HepG2 (cell line): ENCODE results near the gene LZTR1. TPM values are rescaled to one million over a fixed set of nuclear protein-coding genes. Genes with fewer than 3 reads are reported as not detected.

Experiments
- AKAP8 ChIP-seq: sonication (generic); formaldehyde crosslinking; IDR thresholded peaks from 2 replicates; pipeline ENCODE4 v1.5.1; 2020; ENCODE audit warnings: mild to moderate bottlenecking, missing genetic modification reagents
- ARNT2 ChIP-seq: sonication (generic); formaldehyde crosslinking; IDR thresholded peaks from 2 replicates; pipeline ENCODE4 v1.8.0; 2022; ENCODE audit warnings: mild to moderate bottlenecking, low read depth, missing genetic modification reagents, moderate library complexity
- BHLHE40 ChIP-seq: IDR thresholded peaks from 2 replicates; pipeline ENCODE4 v1.6.1; 2011; ENCODE audit warnings: low read length, improper control_type of control experiment
- EEA1 ChIP-seq: sonication (generic); formaldehyde crosslinking; IDR thresholded peaks from 2 replicates; pipeline ENCODE4 v1.5.1; 2020; ENCODE audit warnings: mild to moderate bottlenecking, missing genetic modification reagents, borderline replicate concordance
- EED ChIP-seq: sonication (generic); formaldehyde crosslinking; IDR thresholded peaks from 2 replicates; pipeline ENCODE4 v1.5.0; 2020; ENCODE audit warnings: mild to moderate bottlenecking, missing genetic modification reagents
- HIVEP1 ChIP-seq: sonication (generic); formaldehyde crosslinking; IDR thresholded peaks from 2 replicates; pipeline ENCODE4 v1.4.0; 2020; ENCODE audit warnings: mild to moderate bottlenecking, missing genetic modification reagents
- NFRKB ChIP-seq: fragments of 450-650 bp; IDR thresholded peaks from 2 replicates; pipeline ENCODE4 v1.6.1; 2017
- PAWR ChIP-seq: sonication (generic); formaldehyde crosslinking; IDR thresholded peaks from 2 replicates; pipeline ENCODE4 v1.4.0; 2020; ENCODE audit warnings: missing genetic modification reagents, mild to moderate bottlenecking, borderline replicate concordance
- PHB2 ChIP-seq: fragments of 450-650 bp; IDR thresholded peaks from 2 replicates; pipeline ENCODE4 v1.6.1; 2018; ENCODE audit not compliant: partially characterized antibody
- SMAD9 ChIP-seq: sonication (generic); formaldehyde crosslinking; IDR thresholded peaks from 2 replicates; pipeline ENCODE4 v1.5.1; 2020; ENCODE audit warnings: mild to moderate bottlenecking, missing genetic modification reagents
- TBX3 ChIP-seq: fragments of 450-650 bp; IDR thresholded peaks from 2 replicates; pipeline ENCODE4 v1.6.1; 2017; ENCODE audit warnings: antibody characterized with exemption, mild to moderate bottlenecking, inconsistent platforms, borderline replicate concordance
- ZBTB38 ChIP-seq: sonication (generic); formaldehyde crosslinking; IDR thresholded peaks from 2 replicates; pipeline ENCODE4 v1.5.1; 2020; ENCODE audit warnings: mild to moderate bottlenecking, missing genetic modification reagents
- ZIK1 ChIP-seq: sonication (generic); formaldehyde crosslinking; IDR thresholded peaks from 2 replicates; pipeline ENCODE4 v1.5.0; 2020; ENCODE audit warnings: mild to moderate bottlenecking, low read depth, missing genetic modification reagents, borderline replicate concordance
- ZNF724P ChIP-seq: sonication (generic); formaldehyde crosslinking; IDR thresholded peaks from 2 replicates; pipeline ENCODE4 v1.8.0; 2022; ENCODE audit warnings: missing genetic modification reagents, borderline replicate concordance
- ZSCAN9 ChIP-seq: IDR thresholded peaks from 2 replicates; pipeline ENCODE4 v1.6.1; 2016; ENCODE audit warnings: borderline replicate concordance
- polyA plus RNA-seq, 8 experiments: library from polyadenylated mRNA; depleted of rRNA in 3 of 8; stranded (reverse) in 7 of 8; unstranded in 1 of 8; fragments of >200 nt; fragmentation: Illumina TruSeq in 4 of 8; extraction: Trizol in 4 of 8; gene quantifications; 2 replicates each; pipeline versions ENCODE4 v1.2.1 to v1.2.3, GENCODE V29; 2011 to 2016; ENCODE audit warnings: low read depth in 4 of 8, missing spikeins in 1 of 8, mixed read lengths in 1 of 8; ENCODE audit not compliant: insufficient read depth in 1 of 8
- total RNA-seq, 5 experiments: library from RNA; depleted of rRNA; stranded (reverse); fragments of >200 nt; fragmentation: Illumina TruSeq; extraction: Trizol; gene quantifications; 2 replicates each; pipeline ENCODE4 v1.2.3, GENCODE V29; 2016; ENCODE audit warnings: low read depth in 1 of 5
- TF ChIP-seq, protein P1 (sequence below): sonication (generic); formaldehyde crosslinking; IDR thresholded peaks from 2 replicates; pipeline ENCODE4 v1.9.0; 2021; ENCODE audit warnings: missing genetic modification reagents, mild to moderate bottlenecking, borderline replicate concordance
- TF ChIP-seq, protein P2 (sequence below): sonication (generic); formaldehyde crosslinking; IDR thresholded peaks from 2 replicates; pipeline ENCODE4 v1.5.0; 2020; ENCODE audit warnings: mild to moderate bottlenecking, low read depth, missing genetic modification reagents, borderline replicate concordance
- TF ChIP-seq, protein P3 (sequence below): sonication (generic); formaldehyde crosslinking; conservative IDR thresholded peaks from 2 replicates; pipeline ENCODE4 v1.4.0; 2020; ENCODE audit warnings: missing genetic modification reagents
- TF ChIP-seq, protein P4 (sequence below): sonication (generic); formaldehyde crosslinking; IDR thresholded peaks from 2 replicates; pipeline ENCODE4 v1.4.0; 2020; ENCODE audit warnings: missing genetic modification reagents; ENCODE audit errors: not compliant biosample characterization
- TF ChIP-seq, protein P5 (sequence below): sonication (generic); formaldehyde crosslinking; IDR thresholded peaks from 2 replicates; pipeline ENCODE4 v1.4.0; 2020; ENCODE audit warnings: missing genetic modification reagents

The LZTR1 gene
- total and polyA plus RNA-seq, 2 of the 13 experiments (the other 11 are each of a cell fraction or from before 2014, with no cell fraction given) = 21.8 to 22.4 TPM

DNA sequence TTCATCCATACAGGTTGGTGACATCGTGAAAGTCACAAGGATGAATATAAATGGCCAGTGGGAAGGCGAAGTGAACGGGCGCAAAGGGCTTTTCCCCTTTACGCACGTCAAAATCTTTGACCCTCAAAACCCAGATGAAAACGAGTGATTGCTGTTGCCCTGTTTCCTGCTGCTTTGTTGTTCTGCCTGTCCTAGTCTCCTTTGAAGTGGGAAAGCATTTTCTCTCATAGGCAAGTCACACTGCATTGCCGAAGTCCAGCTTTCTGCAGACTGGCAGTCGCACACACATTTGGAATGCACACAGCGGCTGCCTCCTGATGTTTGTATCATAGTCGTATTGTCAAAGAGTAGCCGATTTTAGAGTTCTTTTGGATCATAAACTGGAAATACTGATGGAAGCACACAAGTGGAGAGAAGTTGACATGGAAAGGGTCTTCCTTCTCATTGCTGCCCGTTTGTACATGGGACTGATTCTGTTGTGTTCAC is 32.4 kb upstream of the LZTR1 start (continued):
- no peak for TF ChIP-seq BHLHE40
- no peak for TF ChIP-seq ZNF724P
- TF ChIP-seq EEA1 (CRISPR knock-in tag) = no peak
- peak; percentile 25; the same call in 1 of the 2 replicates for TF ChIP-seq TBX3
- no peak for TF ChIP-seq NFRKB
- TF ChIP-seq HIVEP1 (CRISPR knock-in tag) = 0 out of 2 replicates have a peak, but pooled peaks have one; percentile 18
- TF ChIP-seq, protein P1, sequence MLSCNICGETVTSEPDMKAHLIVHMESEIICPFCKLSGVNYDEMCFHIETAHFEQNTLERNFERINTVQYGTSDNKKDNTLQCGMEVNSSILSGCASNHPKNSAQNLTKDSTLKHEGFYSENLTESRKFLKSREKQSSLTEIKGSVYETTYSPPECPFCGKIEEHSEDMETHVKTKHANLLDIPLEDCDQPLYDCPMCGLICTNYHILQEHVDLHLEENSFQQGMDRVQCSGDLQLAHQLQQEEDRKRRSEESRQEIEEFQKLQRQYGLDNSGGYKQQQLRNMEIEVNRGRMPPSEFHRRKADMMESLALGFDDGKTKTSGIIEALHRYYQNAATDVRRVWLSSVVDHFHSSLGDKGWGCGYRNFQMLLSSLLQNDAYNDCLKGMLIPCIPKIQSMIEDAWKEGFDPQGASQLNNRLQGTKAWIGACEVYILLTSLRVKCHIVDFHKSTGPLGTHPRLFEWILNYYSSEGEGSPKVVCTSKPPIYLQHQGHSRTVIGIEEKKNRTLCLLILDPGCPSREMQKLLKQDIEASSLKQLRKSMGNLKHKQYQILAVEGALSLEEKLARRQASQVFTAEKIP (CRISPR knock-in tag) = no peak
- no peak for TF ChIP-seq PAWR (CRISPR knock-in tag)
- TF ChIP-seq SMAD9 (CRISPR knock-in tag) = no peak
- no peak for TF ChIP-seq EED (CRISPR knock-in tag)
- TF ChIP-seq ZBTB38 (CRISPR knock-in tag) = 0 out of 2 replicates have a peak, but pooled peaks have one; percentile 17
- TF ChIP-seq, protein P2, sequence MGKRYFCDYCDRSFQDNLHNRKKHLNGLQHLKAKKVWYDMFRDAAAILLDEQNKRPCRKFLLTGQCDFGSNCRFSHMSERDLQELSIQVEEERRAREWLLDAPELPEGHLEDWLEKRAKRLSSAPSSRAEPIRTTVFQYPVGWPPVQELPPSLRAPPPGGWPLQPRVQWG = no peak
- TF ChIP-seq, protein P3, sequence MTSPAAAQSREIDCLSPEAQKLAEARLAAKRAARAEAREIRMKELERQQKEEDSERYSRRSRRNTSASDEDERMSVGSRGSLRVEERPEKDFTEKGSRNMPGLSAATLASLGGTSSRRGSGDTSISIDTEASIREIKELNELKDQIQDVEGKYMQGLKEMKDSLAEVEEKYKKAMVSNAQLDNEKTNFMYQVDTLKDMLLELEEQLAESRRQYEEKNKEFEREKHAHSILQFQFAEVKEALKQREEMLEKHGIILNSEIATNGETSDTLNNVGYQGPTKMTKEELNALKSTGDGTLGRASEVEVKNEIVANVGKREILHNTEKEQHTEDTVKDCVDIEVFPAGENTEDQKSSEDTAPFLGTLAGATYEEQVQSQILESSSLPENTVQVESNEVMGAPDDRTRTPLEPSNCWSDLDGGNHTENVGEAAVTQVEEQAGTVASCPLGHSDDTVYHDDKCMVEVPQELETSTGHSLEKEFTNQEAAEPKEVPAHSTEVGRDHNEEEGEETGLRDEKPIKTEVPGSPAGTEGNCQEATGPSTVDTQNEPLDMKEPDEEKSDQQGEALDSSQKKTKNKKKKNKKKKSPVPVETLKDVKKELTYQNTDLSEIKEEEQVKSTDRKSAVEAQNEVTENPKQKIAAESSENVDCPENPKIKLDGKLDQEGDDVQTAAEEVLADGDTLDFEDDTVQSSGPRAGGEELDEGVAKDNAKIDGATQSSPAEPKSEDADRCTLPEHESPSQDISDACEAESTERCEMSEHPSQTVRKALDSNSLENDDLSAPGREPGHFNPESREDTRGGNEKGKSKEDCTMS = no peak
- TF ChIP-seq ZIK1 (CRISPR knock-in tag) = no peak
- TF ChIP-seq, protein P4, sequence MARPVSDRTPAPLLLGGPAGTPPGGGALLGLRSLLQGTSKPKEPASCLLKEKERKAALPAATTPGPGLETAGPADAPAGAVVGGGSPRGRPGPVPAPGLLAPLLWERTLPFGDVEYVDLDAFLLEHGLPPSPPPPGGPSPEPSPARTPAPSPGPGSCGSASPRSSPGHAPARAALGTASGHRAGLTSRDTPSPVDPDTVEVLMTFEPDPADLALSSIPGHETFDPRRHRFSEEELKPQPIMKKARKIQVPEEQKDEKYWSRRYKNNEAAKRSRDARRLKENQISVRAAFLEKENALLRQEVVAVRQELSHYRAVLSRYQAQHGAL (CRISPR knock-in tag) = no peak
- TF ChIP-seq, protein P5, sequence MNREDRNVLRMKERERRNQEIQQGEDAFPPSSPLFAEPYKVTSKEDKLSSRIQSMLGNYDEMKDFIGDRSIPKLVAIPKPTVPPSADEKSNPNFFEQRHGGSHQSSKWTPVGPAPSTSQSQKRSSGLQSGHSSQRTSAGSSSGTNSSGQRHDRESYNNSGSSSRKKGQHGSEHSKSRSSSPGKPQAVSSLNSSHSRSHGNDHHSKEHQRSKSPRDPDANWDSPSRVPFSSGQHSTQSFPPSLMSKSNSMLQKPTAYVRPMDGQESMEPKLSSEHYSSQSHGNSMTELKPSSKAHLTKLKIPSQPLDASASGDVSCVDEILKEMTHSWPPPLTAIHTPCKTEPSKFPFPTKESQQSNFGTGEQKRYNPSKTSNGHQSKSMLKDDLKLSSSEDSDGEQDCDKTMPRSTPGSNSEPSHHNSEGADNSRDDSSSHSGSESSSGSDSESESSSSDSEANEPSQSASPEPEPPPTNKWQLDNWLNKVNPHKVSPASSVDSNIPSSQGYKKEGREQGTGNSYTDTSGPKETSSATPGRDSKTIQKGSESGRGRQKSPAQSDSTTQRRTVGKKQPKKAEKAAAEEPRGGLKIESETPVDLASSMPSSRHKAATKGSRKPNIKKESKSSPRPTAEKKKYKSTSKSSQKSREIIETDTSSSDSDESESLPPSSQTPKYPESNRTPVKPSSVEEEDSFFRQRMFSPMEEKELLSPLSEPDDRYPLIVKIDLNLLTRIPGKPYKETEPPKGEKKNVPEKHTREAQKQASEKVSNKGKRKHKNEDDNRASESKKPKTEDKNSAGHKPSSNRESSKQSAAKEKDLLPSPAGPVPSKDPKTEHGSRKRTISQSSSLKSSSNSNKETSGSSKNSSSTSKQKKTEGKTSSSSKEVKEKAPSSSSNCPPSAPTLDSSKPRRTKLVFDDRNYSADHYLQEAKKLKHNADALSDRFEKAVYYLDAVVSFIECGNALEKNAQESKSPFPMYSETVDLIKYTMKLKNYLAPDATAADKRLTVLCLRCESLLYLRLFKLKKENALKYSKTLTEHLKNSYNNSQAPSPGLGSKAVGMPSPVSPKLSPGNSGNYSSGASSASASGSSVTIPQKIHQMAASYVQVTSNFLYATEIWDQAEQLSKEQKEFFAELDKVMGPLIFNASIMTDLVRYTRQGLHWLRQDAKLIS (CRISPR knock-in tag) = no peak; the same call in 1 of the 2 replicates
- TF ChIP-seq AKAP8 (CRISPR knock-in tag) = no peak
- no peak for TF ChIP-seq PHB2
- TF ChIP-seq ARNT2 (CRISPR knock-in tag) = no peak
- TF ChIP-seq ZSCAN9 (CRISPR knock-in tag) = no peak; the same call in 1 of the 2 replicates
